Measurements from ENCODE around the gene RFNG. TPM values are rescaled to one million over a fixed set of nuclear protein-coding genes. Genes with fewer than 3 reads are reported as not detected.
A peak's percentile ranks its signal among the peaks of the same experiment; 100 is the strongest.

Gene RFNG
- total and polyA plus RNA-seq, 2 of the 13 experiments (the other 11 are each of a cell fraction or from before 2014, with no cell fraction given) = 61.4 to 64.0 TPM

DNA sequence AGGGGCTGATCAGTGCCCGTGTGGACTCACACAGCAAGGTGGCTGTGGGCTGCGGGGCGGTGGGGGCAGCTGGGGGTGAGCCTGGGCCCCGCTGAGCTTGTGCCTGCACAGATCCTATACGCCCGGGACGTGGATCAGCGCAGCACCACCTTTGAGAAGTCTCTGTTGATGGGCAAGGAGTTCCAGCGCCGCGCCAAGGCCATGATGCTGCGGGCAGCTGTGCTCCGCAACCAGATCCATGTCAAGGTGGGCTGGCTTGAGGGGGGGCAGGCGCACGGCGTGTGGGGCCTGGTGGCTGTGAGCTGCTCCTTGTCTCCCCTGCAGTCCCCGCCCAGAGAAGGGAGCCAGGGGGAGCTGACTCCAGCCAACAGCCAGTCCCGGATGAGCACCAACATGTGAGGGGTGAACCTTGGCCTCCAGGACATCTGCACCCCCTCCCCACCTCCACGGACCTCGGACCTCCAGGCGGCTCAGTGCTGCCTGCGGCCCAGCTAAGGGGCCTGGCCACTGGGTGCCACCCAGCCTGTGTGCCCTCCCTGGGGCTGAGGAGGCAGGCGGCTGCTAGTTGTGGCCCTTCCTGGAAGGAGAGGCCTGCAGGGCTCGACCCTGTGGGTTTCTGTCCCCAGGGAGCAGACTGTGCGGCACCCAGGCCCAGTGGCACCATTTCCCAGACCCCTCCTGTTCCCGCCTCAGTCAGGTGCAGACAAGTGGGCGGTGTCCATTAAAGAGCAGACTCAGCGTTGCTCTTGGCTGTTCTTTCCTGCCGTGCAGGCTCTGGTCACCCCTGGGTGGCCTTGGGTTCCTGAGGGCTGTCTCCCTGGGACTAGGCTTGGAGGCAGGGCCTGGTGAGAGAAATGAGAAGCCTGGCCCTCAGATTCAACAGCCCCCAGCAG is 5.4 kb upstream of the RFNG start (continued):
- TF ChIP-seq, protein P1, sequence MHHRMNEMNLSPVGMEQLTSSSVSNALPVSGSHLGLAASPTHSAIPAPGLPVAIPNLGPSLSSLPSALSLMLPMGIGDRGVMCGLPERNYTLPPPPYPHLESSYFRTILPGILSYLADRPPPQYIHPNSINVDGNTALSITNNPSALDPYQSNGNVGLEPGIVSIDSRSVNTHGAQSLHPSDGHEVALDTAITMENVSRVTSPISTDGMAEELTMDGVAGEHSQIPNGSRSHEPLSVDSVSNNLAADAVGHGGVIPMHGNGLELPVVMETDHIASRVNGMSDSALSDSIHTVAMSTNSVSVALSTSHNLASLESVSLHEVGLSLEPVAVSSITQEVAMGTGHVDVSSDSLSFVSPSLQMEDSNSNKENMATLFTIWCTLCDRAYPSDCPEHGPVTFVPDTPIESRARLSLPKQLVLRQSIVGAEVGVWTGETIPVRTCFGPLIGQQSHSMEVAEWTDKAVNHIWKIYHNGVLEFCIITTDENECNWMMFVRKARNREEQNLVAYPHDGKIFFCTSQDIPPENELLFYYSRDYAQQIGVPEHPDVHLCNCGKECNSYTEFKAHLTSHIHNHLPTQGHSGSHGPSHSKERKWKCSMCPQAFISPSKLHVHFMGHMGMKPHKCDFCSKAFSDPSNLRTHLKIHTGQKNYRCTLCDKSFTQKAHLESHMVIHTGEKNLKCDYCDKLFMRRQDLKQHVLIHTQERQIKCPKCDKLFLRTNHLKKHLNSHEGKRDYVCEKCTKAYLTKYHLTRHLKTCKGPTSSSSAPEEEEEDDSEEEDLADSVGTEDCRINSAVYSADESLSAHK (CRISPR knock-in tag; IDR thresholded peaks at IDR 0.05; ENCODE audit: borderline replicate concordance) = no peak
- TF ChIP-seq ZSCAN12 (CRISPR knock-in tag; IDR thresholded peaks at IDR 0.05) = no peak
- peak; percentile 72; the same call in 1 of the 2 replicates for TF ChIP-seq ZNF350 (CRISPR knock-in tag; IDR thresholded peaks at IDR 0.05; ENCODE audit: borderline replicate concordance, low read depth)
- TF ChIP-seq MED13 (CRISPR knock-in tag; IDR thresholded peaks at IDR 0.05) = no peak
- no peak for TF ChIP-seq FIP1L1 (IDR thresholded peaks at IDR 0.05; ENCODE audit: borderline replicate concordance, insufficient read depth, low read depth, low read length)
- TF ChIP-seq, protein P2, sequence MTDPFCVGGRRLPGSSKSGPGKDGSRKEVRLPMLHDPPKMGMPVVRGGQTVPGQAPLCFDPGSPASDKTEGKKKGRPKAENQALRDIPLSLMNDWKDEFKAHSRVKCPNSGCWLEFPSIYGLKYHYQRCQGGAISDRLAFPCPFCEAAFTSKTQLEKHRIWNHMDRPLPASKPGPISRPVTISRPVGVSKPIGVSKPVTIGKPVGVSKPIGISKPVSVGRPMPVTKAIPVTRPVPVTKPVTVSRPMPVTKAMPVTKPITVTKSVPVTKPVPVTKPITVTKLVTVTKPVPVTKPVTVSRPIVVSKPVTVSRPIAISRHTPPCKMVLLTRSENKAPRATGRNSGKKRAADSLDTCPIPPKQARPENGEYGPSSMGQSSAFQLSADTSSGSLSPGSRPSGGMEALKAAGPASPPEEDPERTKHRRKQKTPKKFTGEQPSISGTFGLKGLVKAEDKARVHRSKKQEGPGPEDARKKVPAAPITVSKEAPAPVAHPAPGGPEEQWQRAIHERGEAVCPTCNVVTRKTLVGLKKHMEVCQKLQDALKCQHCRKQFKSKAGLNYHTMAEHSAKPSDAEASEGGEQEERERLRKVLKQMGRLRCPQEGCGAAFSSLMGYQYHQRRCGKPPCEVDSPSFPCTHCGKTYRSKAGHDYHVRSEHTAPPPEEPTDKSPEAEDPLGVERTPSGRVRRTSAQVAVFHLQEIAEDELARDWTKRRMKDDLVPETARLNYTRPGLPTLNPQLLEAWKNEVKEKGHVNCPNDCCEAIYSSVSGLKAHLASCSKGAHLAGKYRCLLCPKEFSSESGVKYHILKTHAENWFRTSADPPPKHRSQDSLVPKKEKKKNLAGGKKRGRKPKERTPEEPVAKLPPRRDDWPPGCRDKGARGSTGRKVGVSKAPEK (CRISPR knock-in tag; IDR thresholded peaks at IDR 0.05; ENCODE audit: borderline replicate concordance) = peak; percentile 63; the same call in 1 of the 2 replicates
- peak; percentile 88 for TF ChIP-seq RBFOX2 (IDR thresholded peaks at IDR 0.05; ENCODE audit: low read depth, low read length)
- 0 out of 2 replicates have a peak, but pooled peaks have one; percentile 29 for TF ChIP-seq KLF6 (CRISPR knock-in tag; IDR thresholded peaks at IDR 0.05)
- TF ChIP-seq PHF5A (CRISPR knock-in tag; IDR thresholded peaks at IDR 0.05; ENCODE audit: low read depth, unreplicated experiment) = peak; percentile 73
- peak; percentile 40; the same call in 1 of the 2 replicates for TF ChIP-seq FOXJ3 (CRISPR knock-in tag; IDR thresholded peaks at IDR 0.05; ENCODE audit: borderline replicate concordance)
- TF ChIP-seq PAX8 (CRISPR knock-in tag; IDR thresholded peaks at IDR 0.05; ENCODE audit: borderline replicate concordance) = peak; percentile 39; the same call in 1 of the 2 replicates
- no peak for TF ChIP-seq NFATC3 (CRISPR knock-in tag; IDR thresholded peaks at IDR 0.05)
- peak; percentile 78 for TF ChIP-seq ZNF556 (CRISPR knock-in tag; IDR thresholded peaks at IDR 0.05; ENCODE audit: borderline replicate concordance)
- peak; percentile 82; the same call in 1 of the 3 replicates for TF ChIP-seq MXI1 (IDR thresholded peaks at IDR 0.05; ENCODE audit: borderline replicate concordance, low read depth, low read length)
- no peak for TF ChIP-seq ZNF3 (CRISPR knock-in tag; IDR thresholded peaks at IDR 0.05)
- TF ChIP-seq MTF2 (CRISPR knock-in tag; IDR thresholded peaks at IDR 0.05; ENCODE audit: borderline replicate concordance) = peak; percentile 68; the same call in 1 of the 2 replicates
- TF ChIP-seq ISL2 (CRISPR knock-in tag; IDR thresholded peaks at IDR 0.05) = no peak
- TF ChIP-seq ZNF337 (CRISPR knock-in tag; IDR thresholded peaks at IDR 0.05; ENCODE audit: borderline replicate concordance, low read depth) = no peak
- TF ChIP-seq, protein P3, sequence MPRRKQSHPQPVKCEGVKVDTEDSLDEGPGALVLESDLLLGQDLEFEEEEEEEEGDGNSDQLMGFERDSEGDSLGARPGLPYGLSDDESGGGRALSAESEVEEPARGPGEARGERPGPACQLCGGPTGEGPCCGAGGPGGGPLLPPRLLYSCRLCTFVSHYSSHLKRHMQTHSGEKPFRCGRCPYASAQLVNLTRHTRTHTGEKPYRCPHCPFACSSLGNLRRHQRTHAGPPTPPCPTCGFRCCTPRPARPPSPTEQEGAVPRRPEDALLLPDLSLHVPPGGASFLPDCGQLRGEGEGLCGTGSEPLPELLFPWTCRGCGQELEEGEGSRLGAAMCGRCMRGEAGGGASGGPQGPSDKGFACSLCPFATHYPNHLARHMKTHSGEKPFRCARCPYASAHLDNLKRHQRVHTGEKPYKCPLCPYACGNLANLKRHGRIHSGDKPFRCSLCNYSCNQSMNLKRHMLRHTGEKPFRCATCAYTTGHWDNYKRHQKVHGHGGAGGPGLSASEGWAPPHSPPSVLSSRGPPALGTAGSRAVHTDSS (CRISPR knock-in tag; conservative IDR thresholded peaks at IDR 0.05) = no peak
